Measurements from ENCODE around the gene RIPOR2. TPM values are rescaled to one million over a fixed set of nuclear protein-coding genes. Genes with fewer than 3 reads are reported as not detected.

RIPOR2 gene
- total RNA-seq, 4 donors from 2014 or later, result 5.2 to 34.0 (median 21.2) TPM

- Histone ChIP-seq H3K4me1 (peaks cover 4 to 9% of the 10 kb centered on the region in 2 donors), H3K4me3 (no peak overlapping the region), H3K9me3 (no peaks in the 10 kb centered on the region), H3K27me3 (no peaks in the 10 kb centered on the region), H3K27ac (peak overlapping the region in 1 of 4 donors; percentile 5), H3K36me3 (peaks cover 0 to 10% of the 10 kb centered on the region in 2 donors)
- in situ Hi-C loops (cut with MboI; ENCODE audit: low sequenced_read_pairs in 4 of 4) (no loop called here), intact Hi-C loops (cut with DNase I; ENCODE audit: low total_unique reads) (no loop called here)
- no peak for TF ChIP-seq CTCF (IDR thresholded peaks at IDR 0.05 in 4 of 5, conservative IDR thresholded peaks at IDR 0.05 in 1 of 5)
- TF ChIP-seq POLR2A (IDR thresholded peaks at IDR 0.05), result no peak
- ATAC-seq (no peak), DNase-seq (no peak)
Measured at GRCh38 chr6:24875534-24875901, 60.2 kb downstream of the RIPOR2 start.

DNA sequence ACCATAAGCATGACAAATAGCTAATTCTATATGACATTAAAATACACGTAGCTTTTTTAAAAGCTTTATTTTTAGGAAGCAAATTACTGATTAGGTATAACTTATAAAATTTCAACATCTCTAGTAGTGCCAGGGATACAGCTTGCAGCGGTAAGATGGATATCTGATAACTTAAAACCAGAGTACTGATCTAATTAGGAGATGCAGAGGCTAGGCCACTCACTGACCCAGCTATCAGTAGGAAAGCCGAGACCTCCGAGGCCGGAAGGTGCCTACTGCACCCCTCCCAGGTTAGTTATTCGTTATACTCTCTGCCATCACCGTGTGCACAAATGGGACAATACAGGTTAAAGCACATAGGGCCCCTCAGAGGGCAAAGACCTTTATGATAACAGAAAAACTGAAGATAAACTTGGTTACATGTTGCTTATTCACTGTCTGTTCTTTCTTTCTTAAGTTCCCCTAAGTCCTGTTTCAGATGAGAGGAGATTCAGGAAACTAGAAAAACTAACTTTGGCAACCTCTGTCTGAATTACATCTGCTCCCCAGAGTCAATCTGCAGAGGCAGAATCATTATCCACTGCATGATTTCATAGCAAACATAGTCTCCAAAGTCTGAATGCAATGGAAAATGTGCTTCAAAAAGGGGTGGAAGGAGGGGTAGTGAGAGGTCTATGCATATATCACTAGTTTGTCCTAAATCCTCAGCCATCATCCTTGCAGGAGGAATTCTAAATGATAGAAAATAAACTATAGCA, 60.8 kb downstream of the RIPOR2 start:
- H3K36me3 ChIP-seq, result peaks cover 0 to 10% of the 10 kb centered on the region in 2 donors
- TF ChIP-seq POLR2A (IDR thresholded peaks at IDR 0.05) (no peak), CTCF (IDR thresholded peaks at IDR 0.05 in 4 of 5, conservative IDR thresholded peaks at IDR 0.05 in 1 of 5) (no peak)
- H3K27me3 ChIP-seq, result no peaks in the 10 kb centered on the region
- H3K4me3 ChIP-seq, result no peak overlapping the region
- H3K4me1 ChIP-seq, result peaks cover 3% of the 10 kb centered on the region in 2 donors
- no peak for DNase-seq
- ATAC-seq, result no peak
- H3K9me3 ChIP-seq, result no peaks in the 10 kb centered on the region
- in situ Hi-C loops (cut with MboI; ENCODE audit: low sequenced_read_pairs in 4 of 4), result no loop called here
- no peak overlapping the region for H3K27ac ChIP-seq
- intact Hi-C loops (cut with DNase I; ENCODE audit: low total_unique reads), result no loop called here

DNA sequence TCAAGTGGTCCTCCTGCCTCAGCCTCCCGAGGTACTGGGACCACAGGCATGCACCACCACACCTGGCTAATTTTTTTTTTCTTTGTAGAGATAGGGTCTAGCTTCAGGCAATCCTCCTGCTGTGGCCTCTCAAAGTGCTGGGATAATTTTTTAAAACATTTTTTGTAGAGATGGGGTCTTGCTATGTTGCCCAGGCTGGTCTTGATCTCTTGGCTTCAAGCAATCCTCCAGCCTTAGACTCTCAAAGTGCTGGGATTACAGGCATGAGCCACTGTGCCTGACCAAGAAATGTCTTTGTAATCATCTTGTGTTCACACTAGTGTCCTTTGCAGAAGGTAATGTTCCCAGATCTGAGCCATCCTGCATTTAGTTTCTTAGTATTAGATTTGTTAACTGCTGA, 61.6 kb downstream of the RIPOR2 start:
- intact Hi-C loops (cut with DNase I; ENCODE audit: low total_unique reads) (no loop called here), in situ Hi-C loops (cut with MboI; ENCODE audit: low sequenced_read_pairs in 4 of 4) (no loop called here)
- no peaks in the 10 kb centered on the region for H3K27me3 ChIP-seq
- DNase-seq, result no peak
- peaks cover 0 to 10% of the 10 kb centered on the region in 2 donors for H3K36me3 ChIP-seq
- TF ChIP-seq POLR2A (IDR thresholded peaks at IDR 0.05) (no peak), CTCF (IDR thresholded peaks at IDR 0.05 in 4 of 5, conservative IDR thresholded peaks at IDR 0.05 in 1 of 5) (no peak)
- no peak overlapping the region for H3K4me3 ChIP-seq
- no peaks in the 10 kb centered on the region for H3K9me3 ChIP-seq
- no peak for ATAC-seq
- H3K27ac ChIP-seq, result no peak overlapping the region
- no peaks in the 10 kb centered on the region for H3K4me1 ChIP-seq

DNA sequence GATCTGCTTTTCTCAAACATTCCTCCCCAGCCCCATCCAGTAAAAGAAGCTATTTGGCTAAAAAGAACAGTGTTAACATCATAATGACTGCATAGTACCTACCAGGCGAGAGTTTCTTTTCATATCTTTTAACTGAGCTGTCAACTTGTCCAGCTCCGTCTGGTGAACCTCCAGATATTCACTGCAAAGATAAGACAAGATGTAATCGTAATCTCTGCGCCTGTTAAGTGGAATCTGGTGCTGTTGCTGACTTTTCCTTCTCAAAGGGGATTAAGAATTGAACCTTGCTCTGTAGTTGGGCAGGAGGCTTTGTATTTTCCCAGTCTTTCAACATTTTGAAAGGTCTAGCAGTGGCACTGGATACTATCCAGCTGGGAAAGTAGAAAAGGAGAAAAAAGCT, 63.0 kb downstream of the RIPOR2 start:
- Histone ChIP-seq H3K4me3 (no peak overlapping the region), H3K36me3 (peaks cover 0 to 10% of the 10 kb centered on the region in 2 donors), H3K4me1 (no peaks in the 10 kb centered on the region), H3K9me3 (no peaks in the 10 kb centered on the region), H3K27me3 (no peaks in the 10 kb centered on the region), H3K27ac (no peak overlapping the region)
- DNase-seq (no peak), ATAC-seq (no peak)
- intact Hi-C loops (cut with DNase I; ENCODE audit: low total_unique reads), result no loop called here
- no peak for TF ChIP-seq POLR2A (IDR thresholded peaks at IDR 0.05)
- no peak for TF ChIP-seq CTCF (IDR thresholded peaks at IDR 0.05 in 4 of 5, conservative IDR thresholded peaks at IDR 0.05 in 1 of 5)
- in situ Hi-C loops (cut with MboI; ENCODE audit: low sequenced_read_pairs in 4 of 4), result no loop called here
